GM12875 (cell line): ENCODE results near the gene PPP1R9A.

Experiments used
- H3K4me3 ChIP-seq: one replicate; pipeline ENCODE4 v1.5.1; 2011; ENCODE audit warnings: low read depth, low read length, control low read depth
- CTCF ChIP-seq: IDR thresholded peaks from 2 replicates; pipeline ENCODE4 v1.5.1; 2011; ENCODE audit warnings: low read depth, mild to moderate bottlenecking, control low read depth, inconsistent platforms, low read length, moderate library complexity, borderline replicate concordance; ENCODE audit not compliant: insufficient read depth

PPP1R9A gene

GRCh38 chr7:95342029-95342428 is 434.6 kb downstream of the PPP1R9A start:
- no peak overlapping the region for H3K4me3 ChIP-seq
- TF ChIP-seq CTCF: no peak

- TF ChIP-seq CTCF: no peak
- H3K4me3 ChIP-seq: no peak overlapping the region
These were observed 435.4 kb downstream of the PPP1R9A start for GRCh38 chr7:95342642-95343307.
